Prostate gland (tissue), 2 donors: Measurements from ENCODE around the gene GALNT14. TPM values are rescaled to one million over a fixed set of nuclear protein-coding genes. Genes with fewer than 3 reads are reported as not detected.

Source experiments
- DNase-seq: peaks from one replicate; pipeline ENCODE4 v3.0.0-alpha.2; 2019; ENCODE audit warnings: low spot score
- H3K27ac ChIP-seq, 2 donors: fragments of 200-600 bp; sonication (generic); 2 replicates each; pipeline ENCODE4 v1.5.1; 2017 to 2019
- H3K27me3 ChIP-seq: fragments of 200-600 bp; sonication (generic); replicated peaks from 2 replicates; pipeline ENCODE4 v1.5.1; 2019; ENCODE audit not compliant: insufficient read depth
- H3K36me3 ChIP-seq, 2 donors: fragments of 200-600 bp; sonication (generic); 1 replicate in 1 of 2; 2 replicates in 1 of 2; pipeline versions ENCODE4 v1.5.1 to v1.8.1; 2017 to 2019
- H3K4me1 ChIP-seq: fragments of 200-600 bp; sonication (generic); replicated peaks from 2 replicates; pipeline ENCODE4 v1.5.1; 2019
- H3K4me3 ChIP-seq, 2 donors: fragments of 200-600 bp; sonication (generic); 2 replicates each; pipeline ENCODE4 v1.5.1; 2017 to 2019
- H3K9me3 ChIP-seq: fragments of 200-600 bp; sonication (generic); 2 replicates; pipeline ENCODE4 v1.5.1; 2017
- CTCF ChIP-seq, 4 experiments: fragments of 200-600 bp in 2 of 4; fragments of 450-650 bp in 2 of 4; sonication (generic) in 2 of 4; IDR thresholded peaks; 1 replicate in 3 of 4; 2 replicates in 1 of 4; pipeline ENCODE4 v1.5.1; 2016 to 2019; ENCODE audit warnings: antibody characterized with exemption in 4 of 4, mild to moderate bottlenecking in 2 of 4, moderate library complexity in 2 of 4
- POLR2A ChIP-seq: fragments of 450-650 bp; IDR thresholded peaks from one replicate; pipeline ENCODE4 v1.6.1; 2016; ENCODE audit warnings: antibody characterized with exemption, mild to moderate bottlenecking
- POLR2AphosphoS5 ChIP-seq: sonication (generic); formaldehyde crosslinking; IDR thresholded peaks from one replicate; pipeline ENCODE4 v1.6.1; 2017; ENCODE audit warnings: antibody characterized with exemption
- WGBS: methylation state at CpG from one replicate; pipeline ENCODE4 v1.1.5; 2018; 5-methylcytosine and 5-hydroxymethylcytosine counted together
- intact Hi-C: fragments of 100-400 bp; cut with DNase I; formaldehyde crosslinking; loops from one replicate; pipeline ENCODE4 v1.14.2; 2022
- total RNA-seq, 2 donors: library from RNA; depleted of rRNA; stranded (reverse); fragments of >200 nt; gene quantifications; one replicate each; pipeline ENCODE4 v1.1.0, GENCODE V29; 2016

The GALNT14 gene
- total RNA-seq, 2 donors from 2014 or later, result 0.59 to 15.5 TPM

- no peaks in the 10 kb centered on the region for H3K36me3 ChIP-seq
- no peak overlapping the region for H3K27ac ChIP-seq
- no peaks in the 10 kb centered on the region for H3K4me1 ChIP-seq
- no peak for DNase-seq
- 83% methylated on average over 13 of the region's 13 CpGs for WGBS
- H3K9me3 ChIP-seq, result no peaks in the 10 kb centered on the region
- H3K27me3 ChIP-seq, result no peaks in the 10 kb centered on the region
- no peak overlapping the region for H3K4me3 ChIP-seq
- intact Hi-C loops, result no loop called here
- TF ChIP-seq POLR2AphosphoS5, result no peak
- TF ChIP-seq POLR2A, result no peak
- TF ChIP-seq CTCF (IDR thresholded peaks at IDR 0.05), result no peak
These were observed 79.9 kb downstream of the GALNT14 start for GRCh38 chr2:31058096-31059035.

GRCh38 chr2:31057691-31058090 is 80.5 kb downstream of the GALNT14 start:
- TF ChIP-seq POLR2A, result no peak
- TF ChIP-seq POLR2AphosphoS5, result no peak
- no peak for TF ChIP-seq CTCF (IDR thresholded peaks at IDR 0.05)
- no peak for DNase-seq
- H3K9me3 ChIP-seq, result no peaks in the 10 kb centered on the region
- H3K4me3 ChIP-seq, result no peak overlapping the region
- 87% methylated on average over 3 of the region's 3 CpGs for WGBS
- intact Hi-C loops, result no loop called here
- no peaks in the 10 kb centered on the region for H3K36me3 ChIP-seq
- no peak overlapping the region for H3K27ac ChIP-seq
- no peaks in the 10 kb centered on the region for H3K27me3 ChIP-seq
- H3K4me1 ChIP-seq, result no peaks in the 10 kb centered on the region

- Histone ChIP-seq H3K4me1 (no peaks in the 10 kb centered on the region), H3K27ac (no peak overlapping the region), H3K36me3 (no peaks in the 10 kb centered on the region), H3K27me3 (no peaks in the 10 kb centered on the region), H3K4me3 (no peak overlapping the region), H3K9me3 (no peaks in the 10 kb centered on the region)
- 95% methylated on average over 6 of the region's 6 CpGs for WGBS
- TF ChIP-seq POLR2A, result no peak
- no peak for TF ChIP-seq POLR2AphosphoS5
- no peak for TF ChIP-seq CTCF (IDR thresholded peaks at IDR 0.05)
- intact Hi-C loops, result no loop called here
- DNase-seq, result no peak
These were observed 82.3 kb downstream of the GALNT14 start for GRCh38 chr2:31055938-31056337.

- 73% methylated on average over 7 of the region's 7 CpGs for WGBS
- no peak for TF ChIP-seq CTCF (IDR thresholded peaks at IDR 0.05)
- TF ChIP-seq POLR2AphosphoS5, result no peak
- no peak for TF ChIP-seq POLR2A
- Histone ChIP-seq H3K9me3 (no peaks in the 10 kb centered on the region), H3K27ac (no peak overlapping the region), H3K4me1 (no peaks in the 10 kb centered on the region), H3K36me3 (no peaks in the 10 kb centered on the region), H3K4me3 (no peak overlapping the region), H3K27me3 (no peaks in the 10 kb centered on the region)
- no peak for DNase-seq
- intact Hi-C loops, result no loop called here
These were observed 83.3 kb downstream of the GALNT14 start for GRCh38 chr2:31054842-31055388.
